GM19455 (cell line): Measurements from ENCODE around the gene NXN.
"Not testable (repeated sequence)": the region's sequence is repeated elsewhere in the genome, so short reads cannot be mapped to it uniquely, and the experiment has no call there.

Source experiments
- ATAC-seq: cut with Tn5 transposase; IDR thresholded peaks from one replicate; pipeline ENCODE4 v1.9.1; 2021; ENCODE audit not compliant: unreplicated experiment

Gene NXN

DNA sequence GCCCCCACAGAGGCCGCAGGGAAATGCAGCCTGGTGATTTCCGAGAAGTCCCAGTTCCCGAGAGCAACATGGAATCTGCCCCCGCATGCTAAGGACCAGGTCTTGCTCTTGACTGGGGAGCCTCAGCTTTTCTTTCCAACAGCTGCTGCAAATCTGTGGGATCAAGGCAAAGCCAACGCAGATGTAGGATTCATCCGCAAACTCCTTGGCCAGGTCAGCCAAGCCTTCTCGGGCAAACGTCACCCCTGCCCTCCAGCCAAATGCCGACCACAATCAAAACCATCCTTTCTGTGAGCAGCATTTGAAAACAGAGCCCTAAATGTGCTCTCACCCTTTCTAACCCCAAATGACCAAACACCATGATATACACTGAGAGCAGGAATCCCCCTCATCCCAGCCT is 143.4 kb downstream of the NXN start:
- ATAC-seq: no peak

DNA sequence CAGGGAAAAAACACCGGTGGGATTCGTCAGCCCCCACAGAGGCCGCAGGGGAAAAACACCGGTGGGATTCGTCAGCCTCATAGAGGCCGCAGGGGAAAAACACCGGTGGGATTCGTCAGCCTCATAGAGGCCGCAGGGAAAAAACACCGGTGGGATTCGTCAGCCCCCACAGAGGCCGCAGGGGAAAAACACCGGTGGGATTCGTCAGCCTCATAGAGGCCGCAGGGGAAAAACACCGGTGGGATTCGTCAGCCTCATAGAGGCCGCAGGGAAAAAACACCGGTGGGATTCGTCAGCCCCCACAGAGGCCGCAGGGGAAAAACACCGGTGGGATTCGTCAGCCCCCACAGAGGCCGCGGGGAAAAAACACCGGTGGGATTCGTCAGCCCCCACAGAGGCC is 143.9 kb downstream of the NXN start:
- not testable (repeated sequence) for ATAC-seq

DNA sequence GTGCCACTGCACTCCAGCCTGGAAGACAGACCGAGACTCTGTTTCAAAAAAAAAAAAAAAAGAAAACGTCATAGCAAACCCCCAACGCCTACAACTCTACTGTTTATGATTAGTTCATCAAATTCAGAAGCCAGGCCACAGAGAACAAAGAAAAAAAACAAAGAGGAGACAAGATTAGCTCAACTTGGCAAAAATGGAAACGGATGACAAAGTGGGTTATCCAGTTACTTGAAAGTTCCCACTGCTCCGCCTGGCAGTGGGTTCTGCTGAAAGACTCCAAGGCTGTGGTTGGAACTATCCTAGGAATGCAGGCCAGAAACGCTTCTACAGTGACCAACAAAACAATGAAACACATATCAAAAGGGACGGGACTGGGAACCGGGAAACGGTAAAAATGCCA is 144.3 kb downstream of the NXN start:
- no peak for ATAC-seq

DNA sequence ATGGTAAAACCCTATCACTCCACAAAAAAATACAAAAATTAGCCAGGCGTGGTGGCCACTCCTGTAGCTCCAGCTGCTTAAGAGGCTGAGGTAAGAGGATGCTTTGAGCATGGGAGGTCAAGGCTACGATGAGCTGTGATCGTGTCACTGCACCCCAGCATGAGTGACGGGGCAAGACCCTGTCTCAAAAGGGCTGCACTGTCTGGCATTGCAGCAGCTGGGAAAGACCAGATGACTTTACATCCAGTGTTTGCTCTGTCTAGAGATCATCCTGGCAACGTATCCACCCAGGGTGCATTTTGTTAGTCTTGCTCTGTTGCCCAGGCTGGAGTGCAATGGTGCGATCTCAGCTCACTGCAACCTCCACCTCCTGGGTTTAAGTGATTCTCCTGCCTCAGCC is 145.4 kb downstream of the NXN start:
- no peak for ATAC-seq

GRCh38 chr17:830950-831349 is 148.6 kb downstream of the NXN start:
- no peak for ATAC-seq

DNA sequence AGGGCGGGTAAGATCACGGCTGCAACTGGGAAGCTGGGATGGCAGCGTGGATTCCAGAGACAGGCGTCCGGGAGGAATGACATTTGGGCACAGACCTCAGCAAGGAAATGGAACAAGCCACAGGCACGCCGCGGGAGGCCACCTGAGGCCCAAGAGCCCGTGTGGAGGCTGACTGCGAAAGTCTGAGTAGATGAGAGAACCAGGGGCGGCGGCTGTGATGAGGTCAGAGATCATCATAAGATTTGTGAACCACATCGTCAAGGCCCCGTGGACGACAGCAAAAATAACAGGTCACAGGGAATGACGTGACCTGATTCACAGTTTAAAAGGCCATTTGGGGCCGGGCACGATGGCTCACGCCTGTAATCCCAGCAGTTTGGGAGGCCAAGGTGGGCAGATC is 149.2 kb downstream of the NXN start:
- no peak for ATAC-seq

DNA sequence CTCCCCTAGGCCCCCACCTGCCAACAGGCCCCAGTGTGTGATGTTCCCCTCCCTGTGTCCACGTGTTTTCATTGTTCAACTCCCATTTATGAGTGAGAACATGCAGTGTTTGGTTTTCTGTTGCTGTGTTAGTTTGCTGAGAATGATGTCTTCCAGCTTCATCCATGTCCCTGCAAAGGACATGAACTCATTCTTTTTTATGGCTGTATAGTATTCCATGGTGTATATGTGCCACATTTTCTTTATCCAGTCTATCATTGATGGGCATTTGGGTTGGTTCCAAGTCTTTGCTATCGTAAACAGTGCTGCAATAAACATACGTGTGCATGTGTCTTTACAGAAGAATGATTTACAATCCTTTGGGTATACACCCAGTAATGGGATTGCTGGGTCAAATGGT is 150.0 kb downstream of the NXN start:
- not testable (repeated sequence) for ATAC-seq

DNA sequence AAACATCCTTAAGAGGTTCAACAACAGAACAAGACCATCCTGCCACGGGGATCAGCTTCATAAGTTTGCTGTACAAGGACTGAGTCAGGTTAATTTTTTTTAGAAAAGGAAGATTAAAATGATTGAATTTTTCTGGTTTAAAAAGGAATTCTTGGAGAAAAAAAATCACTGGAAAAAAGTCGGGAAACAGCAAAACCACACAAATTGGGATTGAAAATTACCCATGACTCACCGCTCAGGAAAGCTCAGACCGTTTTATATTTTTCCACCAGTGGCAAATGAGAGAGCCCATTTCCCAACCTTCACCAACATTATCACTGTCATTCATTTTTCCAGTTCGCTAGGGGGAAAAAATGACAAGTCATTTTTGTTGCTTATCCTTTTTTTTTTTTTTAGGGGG is 150.8 kb downstream of the NXN start:
- no peak for ATAC-seq

GRCh38 chr17:826778-827177 is 152.8 kb downstream of the NXN start:
- ATAC-seq: no peak

GRCh38 chr17:825216-825615 is 154.4 kb downstream of the NXN start:
- ATAC-seq: no peak

DNA sequence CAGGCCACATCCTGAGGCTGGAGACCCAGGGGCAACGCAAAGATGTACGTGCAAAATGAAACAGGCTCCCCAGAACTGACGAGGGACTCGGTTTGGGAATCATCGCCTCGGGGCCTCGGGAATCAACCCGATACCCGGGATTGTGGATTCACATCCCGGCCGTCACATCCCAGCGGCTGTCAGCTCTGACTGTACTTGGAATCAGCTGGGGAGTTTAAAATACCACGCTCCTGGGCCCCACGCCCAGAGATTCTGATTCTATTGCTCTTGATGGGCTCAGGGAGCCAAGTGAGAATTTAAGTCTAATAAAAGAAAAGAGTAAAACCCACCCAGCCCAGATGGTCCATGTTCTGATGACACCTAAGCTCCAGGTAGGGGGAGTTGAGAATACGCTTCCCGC is 155.2 kb downstream of the NXN start:
- ATAC-seq: no peak

GRCh38 chr17:823501-823902 is 156.1 kb downstream of the NXN start:
- ATAC-seq: no peak

DNA sequence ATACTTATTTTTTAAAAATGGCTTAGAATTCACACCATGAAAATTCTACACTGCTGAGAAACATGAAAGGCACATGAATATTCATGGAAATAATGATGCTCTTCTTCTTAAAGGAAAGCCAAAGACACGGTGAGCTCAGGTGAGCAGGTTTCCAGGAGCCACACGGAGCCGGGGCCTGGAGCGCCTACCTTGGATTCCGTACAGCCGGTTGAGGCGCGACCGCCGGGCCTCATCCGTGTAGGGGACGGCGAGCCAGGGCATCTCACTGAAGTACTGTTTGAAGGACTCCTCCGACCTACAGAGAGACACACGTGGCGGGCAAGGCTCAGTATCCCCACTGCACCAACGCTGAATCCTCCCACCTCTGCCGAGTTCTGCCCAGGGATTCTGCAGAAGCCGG is 160.3 kb downstream of the NXN start:
- no peak for ATAC-seq

DNA sequence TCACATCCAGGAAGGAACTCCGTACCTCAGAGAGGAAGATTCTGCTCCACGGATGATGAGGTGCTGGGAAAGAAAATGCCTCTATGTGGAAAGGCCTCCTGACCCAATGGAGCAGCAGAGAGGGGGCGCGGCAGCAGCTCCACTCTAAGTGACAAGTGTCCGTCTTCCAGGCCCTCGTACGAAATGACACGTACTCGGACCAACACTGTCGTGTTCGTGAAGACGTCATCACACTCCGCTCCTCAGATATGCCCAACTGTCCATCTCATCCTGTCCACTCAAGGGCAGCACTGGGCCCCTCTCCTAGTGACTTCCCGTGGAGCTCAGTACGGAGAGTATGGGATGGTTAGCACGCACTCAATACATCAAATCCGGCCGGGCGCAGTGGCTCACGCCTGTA is 165.2 kb downstream of the NXN start:
- ATAC-seq: no peak

GRCh38 chr17:812638-813204 is 166.9 kb downstream of the NXN start:
- no peak for ATAC-seq

DNA sequence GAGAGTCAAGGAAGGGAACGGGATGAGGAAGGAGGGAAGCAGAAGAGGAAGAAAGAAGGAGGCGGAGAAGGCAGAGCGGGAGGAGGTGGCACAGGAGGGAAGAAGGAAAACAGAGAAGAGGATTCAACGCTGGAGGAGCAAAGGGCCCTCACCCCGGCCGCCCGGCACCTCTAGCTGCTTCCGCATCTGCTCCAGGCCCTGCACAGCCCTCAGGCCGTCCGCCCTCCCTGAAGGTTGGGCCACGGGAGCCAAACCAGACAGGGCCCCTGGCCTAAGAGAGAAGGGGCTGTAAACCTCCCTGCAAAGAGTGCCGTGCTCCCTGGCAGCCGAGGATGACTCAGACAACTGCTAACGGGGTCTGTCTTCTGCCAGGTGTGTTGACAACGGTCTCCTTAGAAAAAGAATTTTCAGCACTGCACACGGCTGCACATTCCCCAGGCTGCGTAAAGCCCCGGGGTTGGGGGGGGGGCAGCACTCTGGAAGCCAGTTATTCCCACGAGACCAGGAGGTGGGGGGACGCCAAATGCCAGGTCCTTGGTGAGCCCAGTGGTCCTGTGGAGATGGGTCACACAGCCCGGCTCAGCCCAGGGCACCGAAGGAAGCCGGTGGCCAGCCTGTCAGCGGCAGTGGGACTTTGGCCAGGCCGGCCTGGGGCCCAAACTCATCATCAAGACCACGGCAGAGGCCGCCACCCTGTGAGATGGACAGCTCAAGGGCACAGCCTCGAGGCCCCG is 168.4 kb downstream of the NXN start:
- ATAC-seq: no peak

DNA sequence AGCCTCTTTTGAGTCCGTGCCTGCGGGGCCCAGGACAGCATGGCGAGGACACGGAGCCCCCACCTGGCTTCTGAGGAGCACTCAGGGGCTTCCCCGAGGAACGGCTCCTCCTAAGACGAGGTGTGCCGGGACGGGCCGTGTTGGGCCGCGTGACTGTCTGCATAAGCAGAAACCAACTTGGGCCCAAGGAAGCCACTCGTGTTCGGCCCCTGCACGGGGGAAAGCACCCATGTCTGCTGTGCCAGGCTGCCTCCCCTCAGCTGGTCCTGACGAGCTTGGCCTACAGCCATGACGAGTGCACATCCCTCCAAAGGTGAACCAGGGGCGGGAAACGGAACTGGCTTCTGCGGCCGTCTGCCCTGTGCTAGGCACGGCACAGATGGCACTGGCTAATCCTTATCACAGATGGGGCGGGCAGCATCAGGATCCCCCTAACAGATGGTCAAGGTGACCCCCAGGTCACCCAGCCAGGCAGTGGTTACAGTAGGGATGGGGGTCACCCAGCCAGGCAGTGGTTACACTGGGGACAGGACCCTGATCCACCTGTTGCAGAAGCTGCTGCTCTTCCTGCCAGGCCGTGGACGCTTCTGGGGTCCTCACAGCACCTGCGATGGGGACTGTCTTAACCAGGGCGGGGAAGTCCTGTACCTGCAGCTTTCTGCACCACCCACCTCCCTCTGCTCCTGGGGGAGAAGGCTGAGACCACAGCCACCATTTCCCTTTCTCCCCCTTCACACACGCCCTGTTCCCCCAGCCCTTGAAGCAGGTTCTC is 171.9 kb downstream of the NXN start:
- no peak for ATAC-seq

DNA sequence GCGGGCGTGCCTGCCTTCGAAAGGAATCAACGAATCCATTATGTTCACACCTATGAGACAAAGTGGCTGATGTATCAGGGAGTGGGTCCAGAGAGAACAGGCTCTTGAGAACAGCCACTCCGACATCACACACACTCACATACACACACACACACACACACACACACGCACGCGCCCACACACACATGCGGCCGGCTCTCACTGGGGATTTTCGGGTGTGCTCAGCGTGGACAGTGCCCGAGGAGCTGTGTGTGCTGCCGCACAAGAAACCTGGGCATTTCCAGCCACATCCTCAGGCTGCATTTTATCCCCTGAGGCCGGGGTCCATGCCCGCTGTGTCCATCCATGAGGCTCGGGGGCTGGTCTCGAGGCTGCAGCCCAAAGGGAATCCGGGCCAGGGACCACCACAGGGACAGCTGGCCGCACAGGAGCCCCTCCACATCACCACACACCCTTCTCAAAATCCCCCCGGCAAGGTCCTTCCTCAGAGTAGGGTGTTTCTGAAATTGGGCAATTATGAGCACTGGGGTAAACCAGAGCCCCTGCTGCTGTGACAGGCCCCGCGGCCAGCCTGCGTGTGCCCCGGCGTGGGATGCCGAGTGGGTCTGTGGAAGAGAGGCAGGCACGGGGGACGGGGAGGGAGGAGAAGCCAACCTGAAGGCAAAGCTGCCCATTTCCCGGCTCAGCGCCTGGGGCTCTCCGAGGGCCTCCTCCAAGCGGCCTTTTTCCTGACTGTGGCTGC is 172.6 kb downstream of the NXN start:
- no peak for ATAC-seq

- ATAC-seq: no peak
Measured at GRCh38 chr17:806346-806745, 173.2 kb downstream of the NXN start.

DNA sequence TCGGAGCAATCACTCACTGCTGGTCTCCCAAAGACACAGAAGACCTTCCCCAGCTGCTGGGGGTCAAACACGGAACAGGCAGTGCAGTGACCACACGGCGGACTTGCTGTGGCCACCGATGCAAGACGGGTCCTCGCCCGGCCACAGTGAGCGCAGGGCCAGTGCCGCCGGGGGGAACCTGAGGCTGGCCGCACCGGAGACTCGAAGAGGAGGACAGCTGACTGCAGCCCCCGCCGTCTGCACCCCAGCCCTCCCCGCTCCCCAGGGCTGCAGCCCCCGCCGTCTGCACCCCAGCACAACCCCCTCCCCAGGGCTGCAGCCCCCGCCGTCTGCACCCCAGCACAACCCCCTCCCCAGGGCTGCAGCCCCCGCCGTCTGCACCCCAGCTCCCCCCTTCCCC is 173.7 kb downstream of the NXN start:
- ATAC-seq: not testable (repeated sequence)

GRCh38 chr17:804541-805435 is 174.8 kb downstream of the NXN start:
- no peak for ATAC-seq
